Endothelial cell of umbilical vein (primary cell): ENCODE measurements around the gene NHSL2.

Experiments
- EZH2 ChIP-seq: IDR thresholded peaks from 2 replicates; pipeline ENCODE4 v1.6.1; 2012; ENCODE audit warnings: borderline replicate concordance, low read depth, mild to moderate bottlenecking, moderate library complexity, low read length, inconsistent platforms; ENCODE audit not compliant: severe bottlenecking
- POLR2AphosphoS5 ChIP-seq: IDR thresholded peaks from 2 replicates; pipeline ENCODE4 v1.6.1; 2012; ENCODE audit warnings: low read depth, mild to moderate bottlenecking, control low read depth, low read length, moderate library complexity; ENCODE audit not compliant: insufficient read depth
- TF ChIP-seq, protein P1 (sequence below), 2 donors: IDR thresholded peaks; 1 replicate in 1 of 2; 2 replicates in 1 of 2; pipeline ENCODE4 v1.5.1; 2011; ENCODE audit warnings: low read length in 2 of 2, mild to moderate bottlenecking in 2 of 2, moderate library complexity in 2 of 2, control low read depth in 1 of 2, inconsistent platforms in 1 of 2, low read depth in 1 of 2; ENCODE audit not compliant: insufficient read depth in 1 of 2; ENCODE audit errors: extremely low read depth in 1 of 2

DNA sequence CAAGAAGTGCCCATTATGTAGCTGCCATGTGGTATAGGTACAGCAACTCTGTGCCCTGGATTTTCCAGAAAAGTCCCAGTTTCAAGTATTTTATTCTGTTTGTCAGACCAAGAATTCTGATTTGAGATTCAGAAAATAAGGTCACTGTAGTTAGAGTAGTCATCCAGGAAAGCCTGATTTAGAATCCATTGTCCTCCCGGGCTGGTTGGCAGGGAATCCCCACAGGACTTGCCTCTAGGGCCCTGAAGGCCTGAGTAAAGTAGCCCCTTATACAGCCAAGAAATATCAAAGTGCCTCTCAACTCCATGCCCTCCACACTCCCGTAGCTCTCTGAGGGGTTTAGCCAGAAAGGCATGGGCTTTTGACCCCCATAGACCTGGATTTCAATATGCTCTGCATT, 184.7 kb downstream of the NHSL2 start:
- TF ChIP-seq EZH2 (no peak), POLR2AphosphoS5 (no peak)
- TF ChIP-seq, protein P1, sequence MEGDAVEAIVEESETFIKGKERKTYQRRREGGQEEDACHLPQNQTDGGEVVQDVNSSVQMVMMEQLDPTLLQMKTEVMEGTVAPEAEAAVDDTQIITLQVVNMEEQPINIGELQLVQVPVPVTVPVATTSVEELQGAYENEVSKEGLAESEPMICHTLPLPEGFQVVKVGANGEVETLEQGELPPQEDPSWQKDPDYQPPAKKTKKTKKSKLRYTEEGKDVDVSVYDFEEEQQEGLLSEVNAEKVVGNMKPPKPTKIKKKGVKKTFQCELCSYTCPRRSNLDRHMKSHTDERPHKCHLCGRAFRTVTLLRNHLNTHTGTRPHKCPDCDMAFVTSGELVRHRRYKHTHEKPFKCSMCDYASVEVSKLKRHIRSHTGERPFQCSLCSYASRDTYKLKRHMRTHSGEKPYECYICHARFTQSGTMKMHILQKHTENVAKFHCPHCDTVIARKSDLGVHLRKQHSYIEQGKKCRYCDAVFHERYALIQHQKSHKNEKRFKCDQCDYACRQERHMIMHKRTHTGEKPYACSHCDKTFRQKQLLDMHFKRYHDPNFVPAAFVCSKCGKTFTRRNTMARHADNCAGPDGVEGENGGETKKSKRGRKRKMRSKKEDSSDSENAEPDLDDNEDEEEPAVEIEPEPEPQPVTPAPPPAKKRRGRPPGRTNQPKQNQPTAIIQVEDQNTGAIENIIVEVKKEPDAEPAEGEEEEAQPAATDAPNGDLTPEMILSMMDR (IDR thresholded peaks at IDR 0.05; ENCODE audit: extremely low read depth in 1 of 2, insufficient read depth in 1 of 2, low read depth in 1 of 2, low read length in 2 of 2), result no peak
